ENCODE data around the gene FHOD3.

The FHOD3 gene

GRCh38 chr18:36493349-36494159, 196.0 kb downstream of the FHOD3 start:
- TF ChIP-seq CTCF (IDR thresholded peaks at IDR 0.05; ENCODE audit: low read depth, low read length) (no peak), MAX (IDR thresholded peaks at IDR 0.05; ENCODE audit: low read depth, low read length) (no peak), POLR2A (IDR thresholded peaks at IDR 0.05; ENCODE audit: extremely low read depth, insufficient read length) (no peak), MYC (IDR thresholded peaks at IDR 0.05; ENCODE audit: low read depth, low read length) (no peak)
- no peak overlapping the region for H3K4me3 ChIP-seq (ENCODE audit: low read depth, low read length)
- DNase-seq (ENCODE audit: low read depth) = no peak

GRCh38 chr18:36494160-36494437, 196.6 kb downstream of the FHOD3 start:
- H3K4me3 ChIP-seq (ENCODE audit: low read depth, low read length) = no peak overlapping the region
- TF ChIP-seq CTCF (IDR thresholded peaks at IDR 0.05; ENCODE audit: low read depth, low read length) (no peak), POLR2A (IDR thresholded peaks at IDR 0.05; ENCODE audit: extremely low read depth, insufficient read length) (no peak), MAX (IDR thresholded peaks at IDR 0.05; ENCODE audit: low read depth, low read length) (no peak), MYC (IDR thresholded peaks at IDR 0.05; ENCODE audit: low read depth, low read length) (no peak)
- DNase-seq (ENCODE audit: low read depth) = no peak

GRCh38 chr18:36496022-36496421, 198.5 kb downstream of the FHOD3 start:
- H3K4me3 ChIP-seq (ENCODE audit: low read depth, low read length) = no peak overlapping the region
- DNase-seq (ENCODE audit: low read depth) = no peak
- TF ChIP-seq CTCF (IDR thresholded peaks at IDR 0.05; ENCODE audit: low read depth, low read length) (no peak), MYC (IDR thresholded peaks at IDR 0.05; ENCODE audit: low read depth, low read length) (no peak), MAX (IDR thresholded peaks at IDR 0.05; ENCODE audit: low read depth, low read length) (no peak), POLR2A (IDR thresholded peaks at IDR 0.05; ENCODE audit: extremely low read depth, insufficient read length) (no peak)

- no peak overlapping the region for H3K4me3 ChIP-seq (ENCODE audit: low read depth, low read length)
- TF ChIP-seq CTCF (IDR thresholded peaks at IDR 0.05; ENCODE audit: low read depth, low read length) = no peak
- no peak for TF ChIP-seq MYC (IDR thresholded peaks at IDR 0.05; ENCODE audit: low read depth, low read length)
- TF ChIP-seq POLR2A (IDR thresholded peaks at IDR 0.05; ENCODE audit: extremely low read depth, insufficient read length) = no peak
- no peak for TF ChIP-seq MAX (IDR thresholded peaks at IDR 0.05; ENCODE audit: low read depth, low read length)
- peak; percentile 80 for DNase-seq (ENCODE audit: low read depth)
These were observed 202.4 kb downstream of the FHOD3 start for GRCh38 chr18:36499938-36500337.

- H3K4me3 ChIP-seq (ENCODE audit: low read depth, low read length) = no peak overlapping the region
- DNase-seq (ENCODE audit: low read depth) = no peak
- no peak for TF ChIP-seq POLR2A (IDR thresholded peaks at IDR 0.05; ENCODE audit: extremely low read depth, insufficient read length)
- TF ChIP-seq MYC (IDR thresholded peaks at IDR 0.05; ENCODE audit: low read depth, low read length) = no peak
- no peak for TF ChIP-seq MAX (IDR thresholded peaks at IDR 0.05; ENCODE audit: low read depth, low read length)
- no peak for TF ChIP-seq CTCF (IDR thresholded peaks at IDR 0.05; ENCODE audit: low read depth, low read length)
These were observed 203.6 kb downstream of the FHOD3 start for GRCh38 chr18:36501100-36501499.
